NCI-H748 (cell line): ENCODE results near the gene XRCC1.
"Not testable (repeated sequence)": the region's sequence is repeated elsewhere in the genome, so short reads cannot be mapped to it uniquely, and the experiment has no call there.

ENCODE experiments used
- DNase-seq: peaks from one replicate; lab custom pipeline; 2025; ENCODE audit not compliant: unreplicated experiment; lab: John Stamatoyannopoulos, UW

Gene XRCC1

GRCh38 chr19:43575156-43575950 lies at the start of gene XRCC1, which contains the start of gene PINLYP:
Gene XRCC1 (minus strand): TSS chr19:43575527. CDS start chr19:43575458, 69 bp downstream.
Gene PINLYP (plus strand): TSS chr19:43575801. CDS start chr19:43577192, 1,391 bp downstream.
- DNase-seq: peak; percentile 100

- no peak for DNase-seq
Measured at GRCh38 chr19:43624933-43625332, 49.6 kb upstream of the XRCC1 start.

- no peak for DNase-seq
Measured at GRCh38 chr19:43623889-43624670, 48.8 kb upstream of the XRCC1 start.

GRCh38 chr19:43622956-43623355 lies 47.6 kb upstream of the XRCC1 start:
- no peak for DNase-seq

- DNase-seq: no peak
Measured at GRCh38 chr19:43622070-43622469, 46.7 kb upstream of the XRCC1 start.

GRCh38 chr19:43620061-43621001 lies 45.0 kb upstream of the XRCC1 start:
- DNase-seq: no peak

GRCh38 chr19:43619262-43620060 lies 44.1 kb upstream of the XRCC1 start, which contains the start of gene ZNF428:
Gene ZNF428 (minus strand): TSS chr19:43619629. CDS start chr19:43614304, 5,325 bp downstream.
- peak; percentile 96 for DNase-seq

- DNase-seq: peak; percentile 85
Measured at GRCh38 chr19:43618921-43619261, 43.6 kb upstream of the XRCC1 start.

- no peak for DNase-seq
Measured at GRCh38 chr19:43616954-43617353, 41.6 kb upstream of the XRCC1 start.

- DNase-seq: no peak
Measured at GRCh38 chr19:43616306-43616705, 41.0 kb upstream of the XRCC1 start.

- no peak for DNase-seq
Measured at GRCh38 chr19:43612374-43612773, 37.0 kb upstream of the XRCC1 start.

- no peak for DNase-seq
Measured at GRCh38 chr19:43611788-43612187, 36.5 kb upstream of the XRCC1 start, which contains the start of gene SRRM5. Gene SRRM5 (plus strand): TSS chr19:43612088. CDS start chr19:43612122, 34 bp downstream.

- DNase-seq: no peak
Measured at GRCh38 chr19:43610493-43610892, 35.2 kb upstream of the XRCC1 start.

- no peak for DNase-seq
Measured at GRCh38 chr19:43609872-43610271, 34.5 kb upstream of the XRCC1 start.

- no peak for DNase-seq
Measured at GRCh38 chr19:43607238-43608205, 32.2 kb upstream of the XRCC1 start.

- DNase-seq: no peak
Measured at GRCh38 chr19:43606569-43607229, 31.4 kb upstream of the XRCC1 start.

GRCh38 chr19:43605875-43606568 lies 30.7 kb upstream of the XRCC1 start:
- DNase-seq: peak; percentile 21

- not testable (repeated sequence) for DNase-seq
Measured at GRCh38 chr19:43600326-43600725, 25.0 kb upstream of the XRCC1 start.
